Naive thymus-derived CD4-positive, alpha-beta T cell (primary cell): ENCODE measurements around the gene ELMO2. TPM values are rescaled to one million over a fixed set of nuclear protein-coding genes. Genes with fewer than 3 reads are reported as not detected.

Source experiments
- ATAC-seq: fragments of 150-1000 bp; cut with Tn5 transposase; 2 replicates; pipeline ENCODE4 v1.10.0; 2021; ENCODE audit warnings: mild to moderate bottlenecking, moderate library complexity
- CTCF ChIA-PET: fragments of 350-600 bp; sonication (Branson Sonifier 250); formaldehyde crosslinking; loops from one replicate; lab custom pipeline; 2021; ENCODE audit warnings: antibody characterized with exemption; lab: Charles Lee
- POLR2A ChIA-PET: fragments of 350-600 bp; sonication (Branson Sonifier 250); formaldehyde crosslinking; loops from one replicate; lab custom pipeline; 2021; ENCODE audit warnings: antibody characterized with exemption, inconsistent platforms; lab: Charles Lee
- DNase-seq, 9 donors: peaks; one replicate each; pipeline versions ENCODE4 v3.0.0 to v3.0.0-alpha.2; 2020 to 2022; ENCODE audit warnings: mixed read lengths in 1 of 9
- H3K27ac ChIP-seq: one replicate; pipeline ENCODE4 v1.7.0; 2013; ENCODE audit warnings: mild to moderate bottlenecking, low read depth, low read length, moderate library complexity
- H3K27me3 ChIP-seq, 2 donors: one replicate each; pipeline ENCODE4 v1.7.0; 2013; ENCODE audit warnings: low read length in 2 of 2, mild to moderate bottlenecking in 2 of 2, moderate library complexity in 2 of 2; ENCODE audit not compliant: control insufficient read depth in 2 of 2, insufficient read depth in 2 of 2
- H3K36me3 ChIP-seq, 3 experiments: 1 replicate in 2 of 3; 2 replicates in 1 of 3; pipeline ENCODE4 v1.7.0; 2013; ENCODE audit warnings: low read length in 3 of 3, mild to moderate bottlenecking in 3 of 3, moderate library complexity in 1 of 3; ENCODE audit not compliant: insufficient read depth in 3 of 3, control insufficient read depth in 2 of 3
- H3K4me1 ChIP-seq, 2 donors: one replicate each; pipeline ENCODE4 v1.7.0; 2013; ENCODE audit warnings: low read length in 2 of 2, mild to moderate bottlenecking in 2 of 2, moderate library complexity in 1 of 2; ENCODE audit not compliant: control insufficient read depth in 2 of 2, insufficient read depth in 2 of 2
- H3K4me3 ChIP-seq: 2 replicates; pipeline ENCODE4 v1.7.0; 2013; ENCODE audit warnings: mild to moderate bottlenecking, low read length
- H3K9me3 ChIP-seq, 3 experiments: 1 replicate in 2 of 3; 2 replicates in 1 of 3; pipeline ENCODE4 v1.7.0; 2013; ENCODE audit warnings: low read length in 3 of 3; ENCODE audit not compliant: control insufficient read depth in 2 of 3
- H3K27ac Mint-ChIP-seq, 9 donors: one replicate each; pipeline ENCODE4 v1.8.0; 2020 to 2022; ENCODE audit warnings: mixed read lengths in 9 of 9, mild to moderate bottlenecking in 8 of 9, moderate library complexity in 5 of 9, inconsistent platforms in 2 of 9
- H3K27me3 Mint-ChIP-seq, 5 donors: one replicate each; pipeline ENCODE4 v1.8.0; 2021 to 2022; ENCODE audit warnings: mixed read lengths in 5 of 5, mild to moderate bottlenecking in 1 of 5
- H3K36me3 Mint-ChIP-seq, 5 donors: one replicate each; pipeline ENCODE4 v1.8.0; 2020 to 2022; ENCODE audit warnings: mixed read lengths in 5 of 5, mild to moderate bottlenecking in 3 of 5, inconsistent platforms in 1 of 5
- H3K4me1 Mint-ChIP-seq, 7 donors: one replicate each; pipeline ENCODE4 v1.8.0; 2020 to 2022; ENCODE audit warnings: mixed read lengths in 7 of 7, mild to moderate bottlenecking in 3 of 7, inconsistent platforms in 1 of 7
- H3K4me3 Mint-ChIP-seq, 10 donors: one replicate each; pipeline ENCODE4 v1.8.0; 2020 to 2022; ENCODE audit warnings: mild to moderate bottlenecking in 10 of 10, mixed read lengths in 10 of 10, moderate library complexity in 6 of 10, inconsistent platforms in 2 of 10
- H3K9me3 Mint-ChIP-seq, 11 donors: one replicate each; pipeline ENCODE4 v1.8.0; 2020 to 2022; ENCODE audit warnings: mixed read lengths in 11 of 11, mild to moderate bottlenecking in 4 of 11, inconsistent platforms in 1 of 11, moderate library complexity in 1 of 11
- intact Hi-C, 2 donors: fragments of 100-400 bp; cut with micrococcal nuclease; formaldehyde crosslinking; loops; one replicate each; pipeline ENCODE4 v1.15.1; 2023
- polyA plus RNA-seq, 2 donors: library from polyadenylated mRNA; unstranded; fragments of 300-500 nt; fragmentation: Illumina TruSeq; gene quantifications; one replicate each; pipeline ENCODE4 v1.2.3, GENCODE V29; 2021
- total RNA-seq, 6 experiments: library from RNA in 5 of 6; stranded (reverse) in 5 of 6; gene quantifications; 1 replicate in 5 of 6; 2 replicates in 1 of 6; pipeline ENCODE4 v1.2.3 and lab custom pipeline; 2021 to 2026

The ELMO2 gene
- total and polyA plus RNA-seq, 7 experiments from 2014 or later: 35.6 to 104 (median 52.3) TPM

DNA sequence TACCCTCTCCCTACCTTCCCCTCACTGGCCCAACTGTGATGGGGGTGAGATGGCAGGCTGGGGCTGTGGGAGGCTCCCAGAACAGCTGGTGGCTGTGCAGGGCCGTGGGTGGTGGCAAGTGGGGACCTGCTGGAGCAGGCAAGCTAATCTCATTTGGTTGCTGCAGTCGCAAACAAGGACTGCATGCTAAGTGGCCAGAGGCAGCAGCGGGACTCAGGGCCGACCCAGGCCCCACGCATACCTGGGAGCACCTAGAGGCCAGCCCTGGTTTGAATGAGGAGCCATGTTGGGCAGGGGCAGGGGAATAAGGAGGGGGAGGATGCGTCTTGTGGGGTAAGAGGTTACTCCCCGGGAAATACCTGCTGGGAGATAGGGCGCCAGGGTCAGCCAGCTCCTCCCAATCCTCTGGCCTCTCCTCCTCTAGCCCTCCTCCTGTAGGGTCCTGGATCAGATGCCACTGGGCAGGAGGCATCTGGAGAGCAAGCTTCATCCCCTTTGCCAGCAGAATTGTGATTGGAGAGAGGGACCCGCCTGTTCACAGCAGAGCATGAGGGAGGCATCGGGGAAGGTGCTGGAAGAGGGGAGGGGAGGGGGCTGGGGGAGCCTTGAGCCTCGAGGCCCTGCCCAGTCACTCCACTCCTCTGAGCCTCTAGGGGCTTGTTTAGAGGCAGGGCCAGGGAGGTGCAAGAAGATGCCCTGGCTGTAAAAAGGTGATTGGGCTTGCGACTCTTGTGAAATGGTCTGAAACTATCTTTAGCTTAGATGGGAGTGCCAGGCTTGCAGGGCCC lies 73.8 kb downstream of the ELMO2 start:
- intact Hi-C loops: no loop called here
- H3K27ac Mint-ChIP-seq: no peak overlapping the region
- no peak overlapping the region for H3K4me3 ChIP-seq
- peaks cover 0 to 3% of the 10 kb centered on the region in 2 donors for H3K27me3 ChIP-seq
- POLR2A ChIA-PET: interaction anchor here (0.7 kb wide), 1 partner anchor 11 kb away, joined by 3 read pairs; no protein-coding TSS in a partner anchor
- H3K4me1 Mint-ChIP-seq: peaks cover 0 to 3% (median 0%) of the 10 kb centered on the region in 7 donors
- no peaks in the 10 kb centered on the region for H3K36me3 Mint-ChIP-seq
- ATAC-seq (no peak), DNase-seq (no peak)
- H3K27me3 Mint-ChIP-seq: peaks cover 7 to 29% (median 16%) of the 10 kb centered on the region in 5 donors
- no peak overlapping the region for H3K4me3 Mint-ChIP-seq
- no peaks in the 10 kb centered on the region for H3K9me3 Mint-ChIP-seq
- H3K36me3 ChIP-seq: no peaks in the 10 kb centered on the region
- H3K9me3 ChIP-seq: no peaks in the 10 kb centered on the region
- H3K27ac ChIP-seq: no peak overlapping the region
- CTCF ChIA-PET: no interaction called here
- H3K4me1 ChIP-seq: no peaks in the 10 kb centered on the region

DNA sequence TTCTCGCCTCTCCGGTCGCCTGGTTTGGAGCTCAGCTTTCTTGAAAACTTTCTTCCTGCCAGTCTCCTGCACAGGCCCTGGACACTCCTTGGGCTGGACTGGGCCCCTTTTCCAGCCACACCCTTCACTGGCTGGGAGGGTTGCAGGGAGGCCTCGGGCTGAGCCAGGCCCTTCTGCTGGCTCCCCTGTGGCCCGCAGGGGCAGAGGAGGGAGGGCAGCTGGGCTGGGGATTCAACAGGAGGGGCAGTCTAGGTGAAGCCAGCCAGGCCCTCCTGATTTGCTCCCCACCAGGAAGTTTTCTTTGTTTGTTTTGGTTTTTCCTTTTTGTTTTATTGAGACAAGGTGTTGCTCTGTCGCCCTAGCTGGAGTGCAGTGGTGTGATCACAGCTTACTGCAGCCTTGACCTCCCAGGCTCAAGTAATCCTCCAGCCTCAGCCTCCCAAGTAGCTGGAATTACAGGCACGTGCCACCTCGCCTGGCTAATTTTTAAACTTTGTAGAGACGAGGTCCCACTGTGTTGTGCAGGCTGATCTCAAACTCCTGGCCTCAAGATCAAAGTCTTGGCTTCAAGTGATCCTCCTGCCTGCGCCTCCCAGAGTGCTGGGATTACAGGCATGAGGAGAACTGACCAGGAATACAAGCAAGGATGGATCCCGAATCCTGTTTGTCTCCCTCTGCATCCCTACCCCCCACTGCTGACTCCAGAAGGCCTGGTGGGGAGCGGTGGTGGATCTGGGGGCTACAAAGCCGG lies 74.6 kb downstream of the ELMO2 start:
- Histone ChIP-seq H3K4me3 (no peak overlapping the region), H3K4me1 (no peaks in the 10 kb centered on the region), H3K27me3 (peaks cover 0 to 3% of the 10 kb centered on the region in 2 donors), H3K36me3 (no peaks in the 10 kb centered on the region), H3K9me3 (no peaks in the 10 kb centered on the region), H3K27ac (no peak overlapping the region)
- Mint-ChIP-seq H3K4me3 (no peak overlapping the region), H3K4me1 (peaks cover 0 to 3% (median 0%) of the 10 kb centered on the region in 7 donors), H3K36me3 (no peaks in the 10 kb centered on the region), H3K27ac (no peak overlapping the region), H3K27me3 (peaks cover 7 to 33% (median 16%) of the 10 kb centered on the region in 5 donors), H3K9me3 (no peaks in the 10 kb centered on the region)
- ChIA-PET CTCF (no interaction called here), POLR2A (no interaction called here)
- no peak for DNase-seq
- no peak for ATAC-seq
- intact Hi-C loops: no loop called here

DNA sequence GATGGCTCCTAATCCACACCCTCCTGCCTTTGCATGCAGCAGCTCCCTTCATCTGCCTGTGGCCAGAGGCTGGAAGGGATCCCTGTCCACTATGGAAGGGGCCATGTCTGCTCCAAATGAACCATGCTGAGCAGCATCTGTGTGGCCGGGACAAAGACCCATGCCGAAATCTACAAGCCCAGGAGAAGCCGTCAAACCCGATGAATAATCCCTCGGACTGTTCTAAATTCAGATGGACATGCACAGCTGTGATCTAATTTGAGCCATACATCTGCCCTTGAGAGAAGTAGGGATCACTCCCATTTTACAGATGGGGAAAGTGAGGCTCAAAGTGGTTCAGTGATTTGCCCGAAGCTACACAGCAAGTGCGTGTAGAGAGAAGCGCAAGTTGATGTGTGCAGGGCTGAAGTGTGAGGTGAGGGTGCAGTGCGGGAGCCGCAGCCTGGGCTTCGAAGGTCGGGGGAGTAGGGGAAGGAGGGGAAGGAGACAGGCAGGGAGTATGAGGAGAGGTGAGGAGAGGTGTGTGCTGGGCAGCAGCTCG lies 75.5 kb downstream of the ELMO2 start:
- peaks cover 7 to 33% (median 16%) of the 10 kb centered on the region in 5 donors for H3K27me3 Mint-ChIP-seq
- H3K27ac Mint-ChIP-seq: no peak overlapping the region
- H3K4me1 ChIP-seq: no peaks in the 10 kb centered on the region
- ChIA-PET CTCF (no interaction called here), POLR2A (no interaction called here)
- H3K4me1 Mint-ChIP-seq: peaks cover 0 to 3% (median 0%) of the 10 kb centered on the region in 7 donors
- intact Hi-C loops: no loop called here
- no peak for DNase-seq
- no peak overlapping the region for H3K4me3 ChIP-seq
- no peak overlapping the region for H3K27ac ChIP-seq
- H3K9me3 Mint-ChIP-seq: no peaks in the 10 kb centered on the region
- H3K4me3 Mint-ChIP-seq: no peak overlapping the region
- no peaks in the 10 kb centered on the region for H3K9me3 ChIP-seq
- ATAC-seq: no peak
- no peaks in the 10 kb centered on the region for H3K36me3 ChIP-seq
- peaks cover 0 to 3% of the 10 kb centered on the region in 2 donors for H3K27me3 ChIP-seq
- no peaks in the 10 kb centered on the region for H3K36me3 Mint-ChIP-seq

DNA sequence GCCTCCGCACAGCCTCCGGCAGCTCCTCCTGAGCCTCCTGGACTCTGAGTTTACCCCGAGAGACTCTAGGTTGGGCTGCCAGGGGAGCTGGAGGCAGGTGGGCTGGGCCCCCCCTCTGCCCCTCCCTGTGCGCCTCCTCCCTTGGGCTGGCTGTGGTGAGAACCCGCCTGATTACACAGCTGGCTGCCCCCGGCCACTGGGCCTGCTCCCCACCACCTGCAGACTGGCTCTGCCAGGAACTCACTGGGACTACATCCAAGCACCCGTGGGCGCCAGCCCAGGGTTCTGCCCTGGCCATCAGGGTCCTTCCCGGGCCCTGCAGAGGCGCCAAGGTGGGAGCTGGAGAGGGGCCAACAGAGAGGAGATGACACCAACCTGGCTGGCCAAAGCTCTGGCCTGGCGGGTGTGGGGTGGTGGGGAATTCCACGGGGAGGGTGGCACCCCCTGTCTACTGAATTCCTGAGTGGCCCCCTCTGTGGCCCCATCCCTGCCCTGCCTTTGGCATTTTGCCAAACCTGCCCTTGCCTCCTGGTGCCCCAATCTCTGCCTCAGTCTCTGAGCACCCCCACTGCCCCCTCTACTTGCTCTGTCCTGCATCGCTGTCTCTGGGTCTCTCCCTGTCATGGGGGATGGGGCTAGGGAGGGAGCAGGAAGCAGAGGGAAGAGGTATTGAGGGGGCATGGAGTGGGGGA lies 76.2 kb downstream of the ELMO2 start:
- H3K27ac Mint-ChIP-seq: no peak overlapping the region
- intact Hi-C loops: no loop called here
- H3K9me3 Mint-ChIP-seq: no peaks in the 10 kb centered on the region
- no peaks in the 10 kb centered on the region for H3K36me3 Mint-ChIP-seq
- Histone ChIP-seq H3K36me3 (no peaks in the 10 kb centered on the region), H3K4me1 (no peaks in the 10 kb centered on the region), H3K27ac (no peak overlapping the region), H3K9me3 (no peaks in the 10 kb centered on the region), H3K4me3 (no peak overlapping the region), H3K27me3 (peaks cover 0 to 3% of the 10 kb centered on the region in 2 donors)
- ChIA-PET CTCF (no interaction called here), POLR2A (no interaction called here)
- H3K27me3 Mint-ChIP-seq: peaks cover 7 to 28% (median 12%) of the 10 kb centered on the region in 5 donors
- no peak for ATAC-seq
- H3K4me1 Mint-ChIP-seq: peaks cover 0 to 3% (median 0%) of the 10 kb centered on the region in 7 donors
- no peak overlapping the region for H3K4me3 Mint-ChIP-seq
- no peak for DNase-seq

DNA sequence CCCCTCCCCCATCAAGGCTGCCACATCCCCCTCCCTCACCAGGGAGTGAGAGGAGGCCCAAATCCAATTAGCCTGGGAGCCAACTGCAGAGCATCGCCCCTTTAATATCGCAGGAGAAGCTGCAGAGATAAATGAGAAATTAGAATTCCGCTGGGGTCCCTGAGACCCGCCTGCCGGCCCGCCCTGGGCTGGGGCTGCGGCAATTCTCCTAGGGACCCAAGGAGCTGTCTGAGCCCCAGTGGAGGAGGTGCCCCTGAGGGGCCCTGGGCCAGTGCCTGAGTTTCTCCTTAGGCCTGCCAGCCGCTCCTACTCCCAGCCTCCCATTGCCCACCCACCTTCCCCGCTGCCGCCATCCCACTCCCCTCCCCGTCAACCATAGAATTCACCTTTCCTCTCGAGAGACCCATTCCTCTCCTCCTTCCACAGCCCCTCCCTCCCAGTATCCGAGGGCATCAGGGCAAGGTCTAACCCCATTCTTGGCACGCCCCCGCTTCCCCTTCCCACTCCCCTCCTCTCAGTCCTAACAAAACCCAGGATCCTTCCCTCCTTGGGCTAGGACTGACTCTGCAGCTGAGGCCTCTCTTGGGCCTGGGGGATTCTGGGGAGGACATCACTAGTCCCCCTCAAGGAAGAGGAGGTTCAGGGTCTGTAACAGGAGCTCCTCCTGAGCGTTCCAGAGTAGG lies 78.1 kb downstream of the ELMO2 start:
- CTCF ChIA-PET: no interaction called here
- peaks cover 0 to 5% (median 0%) of the 10 kb centered on the region in 7 donors for H3K4me1 Mint-ChIP-seq
- H3K27me3 ChIP-seq: no peaks in the 10 kb centered on the region
- no peaks in the 10 kb centered on the region for H3K36me3 ChIP-seq
- H3K27me3 Mint-ChIP-seq: peaks cover 7 to 26% (median 11%) of the 10 kb centered on the region in 5 donors
- H3K27ac Mint-ChIP-seq: no peak overlapping the region
- H3K4me3 ChIP-seq: no peak overlapping the region
- POLR2A ChIA-PET: no interaction called here
- H3K9me3 ChIP-seq: no peaks in the 10 kb centered on the region
- no peaks in the 10 kb centered on the region for H3K36me3 Mint-ChIP-seq
- no peaks in the 10 kb centered on the region for H3K9me3 Mint-ChIP-seq
- no peak for ATAC-seq
- intact Hi-C loops: no loop called here
- no peak overlapping the region for H3K4me3 Mint-ChIP-seq
- H3K27ac ChIP-seq: no peak overlapping the region
- no peak for DNase-seq
- H3K4me1 ChIP-seq: no peaks in the 10 kb centered on the region

DNA sequence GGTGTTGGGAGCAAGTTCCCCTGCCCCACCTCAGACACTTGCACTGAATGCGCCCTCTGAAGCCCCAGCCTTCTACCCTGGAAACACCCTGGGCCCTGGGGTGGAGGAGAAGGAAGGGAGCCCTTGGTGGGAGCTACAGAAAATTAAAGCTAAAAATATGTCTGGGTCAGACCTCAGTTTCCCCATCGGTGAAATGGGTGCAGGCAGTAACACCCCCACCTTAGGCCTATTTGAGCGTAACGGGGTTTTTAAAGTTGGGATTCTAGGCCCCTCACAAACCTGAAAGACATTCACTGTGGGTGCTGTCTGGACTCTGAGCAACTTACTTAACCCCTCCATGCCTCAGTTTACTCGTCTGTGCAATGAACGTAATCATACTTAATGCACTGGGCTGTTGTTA lies 78.9 kb downstream of the ELMO2 start:
- ChIA-PET POLR2A (no interaction called here), CTCF (no interaction called here)
- H3K4me1 Mint-ChIP-seq: peaks cover 0 to 5% (median 0%) of the 10 kb centered on the region in 7 donors
- Histone ChIP-seq H3K36me3 (no peaks in the 10 kb centered on the region), H3K4me3 (no peak overlapping the region), H3K27ac (no peak overlapping the region), H3K4me1 (no peaks in the 10 kb centered on the region), H3K9me3 (no peaks in the 10 kb centered on the region), H3K27me3 (no peaks in the 10 kb centered on the region)
- ATAC-seq (no peak), DNase-seq (no peak)
- no peaks in the 10 kb centered on the region for H3K9me3 Mint-ChIP-seq
- H3K36me3 Mint-ChIP-seq: no peaks in the 10 kb centered on the region
- peaks cover 7 to 29% (median 11%) of the 10 kb centered on the region in 5 donors for H3K27me3 Mint-ChIP-seq
- no peak overlapping the region for H3K4me3 Mint-ChIP-seq
- intact Hi-C loops: no loop called here
- no peak overlapping the region for H3K27ac Mint-ChIP-seq
